Peyer's patch (tissue), 4 donors: Measurements from ENCODE around the gene DDX46.
"Not testable (repeated sequence)": the region's sequence is repeated elsewhere in the genome, so short reads cannot be mapped to it uniquely, and the experiment has no call there.

Source experiments
- CTCF ChIP-seq, 6 experiments: fragments of 450-650 bp in 4 of 6; fragments of 200-600 bp in 2 of 6; sonication (generic) in 1 of 6; IDR thresholded peaks; one replicate each; pipeline ENCODE4 v1.5.1; 2017 to 2019; ENCODE audit warnings: antibody characterized with exemption in 6 of 6, mild to moderate bottlenecking in 3 of 6, moderate library complexity in 1 of 6
- POLR2A ChIP-seq, 2 donors: fragments of 450-650 bp; IDR thresholded peaks; one replicate each; pipeline ENCODE4 v1.5.1; 2017; ENCODE audit warnings: antibody characterized with exemption in 2 of 2, mild to moderate bottlenecking in 2 of 2, moderate library complexity in 2 of 2

- TF ChIP-seq CTCF, POLR2A (IDR thresholded peaks at IDR 0.05): not testable (repeated sequence)
Measured at GRCh38 chr5:134849434-134849933, 90.9 kb downstream of the DDX46 start.
